HG03159 (cell line): Measurements from ENCODE around the gene FOXRED2.
"Not testable (repeated sequence)": the region's sequence is repeated elsewhere in the genome, so short reads cannot be mapped to it uniquely, and the experiment has no call there.

Experiments used
- ATAC-seq: cut with Tn5 transposase; IDR thresholded peaks from one replicate; pipeline ENCODE4 v1.9.1; 2021; ENCODE audit warnings: mild to moderate bottlenecking, moderate library complexity; ENCODE audit not compliant: unreplicated experiment

FOXRED2 gene

GRCh38 chr22:36470162-36470993 is 36.5 kb downstream of the FOXRED2 start:
- no peak for ATAC-seq

- no peak for ATAC-seq
These were observed 37.6 kb downstream of the FOXRED2 start for GRCh38 chr22:36469094-36469710.

- ATAC-seq = no peak
These were observed 38.9 kb downstream of the FOXRED2 start for GRCh38 chr22:36467946-36468345.

GRCh38 chr22:36467042-36467810 is 39.6 kb downstream of the FOXRED2 start:
- ATAC-seq = no peak

- ATAC-seq = no peak
These were observed 40.6 kb downstream of the FOXRED2 start for GRCh38 chr22:36466258-36466657.

- no peak for ATAC-seq
These were observed 41.4 kb downstream of the FOXRED2 start for GRCh38 chr22:36465232-36466021.

- no peak for ATAC-seq
These were observed 42.1 kb downstream of the FOXRED2 start for GRCh38 chr22:36464715-36465231.

GRCh38 chr22:36463783-36464184 is 43.1 kb downstream of the FOXRED2 start:
- no peak for ATAC-seq

GRCh38 chr22:36461665-36462649 is 44.9 kb downstream of the FOXRED2 start:
- no peak for ATAC-seq

GRCh38 chr22:36460202-36460601 is 46.6 kb downstream of the FOXRED2 start:
- ATAC-seq = no peak

GRCh38 chr22:36457688-36458450 is 49.0 kb downstream of the FOXRED2 start:
- ATAC-seq = no peak

GRCh38 chr22:36456464-36456845 is 50.4 kb downstream of the FOXRED2 start:
- no peak for ATAC-seq

GRCh38 chr22:36455571-36456463 is 51.0 kb downstream of the FOXRED2 start:
- no peak for ATAC-seq

- peak; percentile 46 for ATAC-seq
These were observed 51.8 kb downstream of the FOXRED2 start for GRCh38 chr22:36454916-36455570.

- no peak for ATAC-seq
These were observed 52.9 kb downstream of the FOXRED2 start for GRCh38 chr22:36453855-36454378.

GRCh38 chr22:36452978-36453607 is 53.7 kb downstream of the FOXRED2 start:
- ATAC-seq = not testable (repeated sequence)
